ENCODE measurements around the gene CPZ.
"Not testable (repeated sequence)": the region's sequence is repeated elsewhere in the genome, so short reads cannot be mapped to it uniquely, and the experiment has no call there.

Gene CPZ

GRCh38 chr4:8575457-8575856 is 17.1 kb upstream of the CPZ start:
- DNase-seq (ENCODE audit: extremely low read depth, insufficient read length): no peak
- H3K36me3 ChIP-seq (ENCODE audit: control insufficient read depth, insufficient read depth, low read length): no peaks in the 10 kb centered on the region
- no peak overlapping the region for H3K4me3 ChIP-seq (replicated peaks; ENCODE audit: low read depth, low read length)
- H3K27me3 ChIP-seq (replicated peaks; ENCODE audit: control insufficient read depth, insufficient read depth, low read length): no peaks in the 10 kb centered on the region; the same call in 1 of the 2 replicates
- TF ChIP-seq CTCF (IDR thresholded peaks at IDR 0.05; ENCODE audit: insufficient read depth, low read length, poor library complexity, severe bottlenecking): no peak

GRCh38 chr4:8576591-8576990 is 16.0 kb upstream of the CPZ start:
- H3K27me3 ChIP-seq (replicated peaks; ENCODE audit: control insufficient read depth, insufficient read depth, low read length); DNase-seq (ENCODE audit: extremely low read depth, insufficient read length); H3K4me3 ChIP-seq (replicated peaks; ENCODE audit: low read depth, low read length); H3K36me3 ChIP-seq (ENCODE audit: control insufficient read depth, insufficient read depth, low read length): not testable (repeated sequence)

GRCh38 chr4:8577046-8577445 is 15.5 kb upstream of the CPZ start:
- no peak overlapping the region for H3K4me3 ChIP-seq (replicated peaks; ENCODE audit: low read depth, low read length)
- no peak for TF ChIP-seq CTCF (IDR thresholded peaks at IDR 0.05; ENCODE audit: insufficient read depth, low read length, poor library complexity, severe bottlenecking)
- H3K27me3 ChIP-seq (replicated peaks; ENCODE audit: control insufficient read depth, insufficient read depth, low read length): no peaks in the 10 kb centered on the region; the same call in 1 of the 2 replicates
- DNase-seq (ENCODE audit: extremely low read depth, insufficient read length): no peak
- no peaks in the 10 kb centered on the region for H3K36me3 ChIP-seq (ENCODE audit: control insufficient read depth, insufficient read depth, low read length)

GRCh38 chr4:8577972-8578371 is 14.6 kb upstream of the CPZ start:
- H3K4me3 ChIP-seq (replicated peaks; ENCODE audit: low read depth, low read length): no peak overlapping the region
- TF ChIP-seq CTCF (IDR thresholded peaks at IDR 0.05; ENCODE audit: insufficient read depth, low read length, poor library complexity, severe bottlenecking): no peak
- DNase-seq (ENCODE audit: extremely low read depth, insufficient read length): no peak
- H3K36me3 ChIP-seq (ENCODE audit: control insufficient read depth, insufficient read depth, low read length): no peaks in the 10 kb centered on the region
- no peaks in the 10 kb centered on the region; the same call in 1 of the 2 replicates for H3K27me3 ChIP-seq (replicated peaks; ENCODE audit: control insufficient read depth, insufficient read depth, low read length)

GRCh38 chr4:8578717-8579116 is 13.8 kb upstream of the CPZ start:
- H3K27me3 ChIP-seq (replicated peaks; ENCODE audit: control insufficient read depth, insufficient read depth, low read length): no peaks in the 10 kb centered on the region; the same call in 1 of the 2 replicates
- DNase-seq (ENCODE audit: extremely low read depth, insufficient read length): no peak
- no peak overlapping the region for H3K4me3 ChIP-seq (replicated peaks; ENCODE audit: low read depth, low read length)
- TF ChIP-seq CTCF (IDR thresholded peaks at IDR 0.05; ENCODE audit: insufficient read depth, low read length, poor library complexity, severe bottlenecking): no peak
- H3K36me3 ChIP-seq (ENCODE audit: control insufficient read depth, insufficient read depth, low read length): no peaks in the 10 kb centered on the region

GRCh38 chr4:8579526-8580320 is 12.8 kb upstream of the CPZ start:
- DNase-seq (ENCODE audit: extremely low read depth, insufficient read length): no peak
- H3K36me3 ChIP-seq (ENCODE audit: control insufficient read depth, insufficient read depth, low read length): no peaks in the 10 kb centered on the region
- no peak overlapping the region for H3K4me3 ChIP-seq (replicated peaks; ENCODE audit: low read depth, low read length)
- H3K27me3 ChIP-seq (replicated peaks; ENCODE audit: control insufficient read depth, insufficient read depth, low read length): no peaks in the 10 kb centered on the region; the same call in 1 of the 2 replicates
- no peak for TF ChIP-seq CTCF (IDR thresholded peaks at IDR 0.05; ENCODE audit: insufficient read depth, low read length, poor library complexity, severe bottlenecking)

Data from GM06990 (cell line).